ENCODE data around the gene MCM3AP.
A peak's percentile ranks its signal among the peaks of the same experiment; 100 is the strongest.
"Not testable (repeated sequence)": the region's sequence is repeated elsewhere in the genome, so short reads cannot be mapped to it uniquely, and the experiment has no call there.

Gene MCM3AP

GRCh38 chr21:46311568-46311967 is 26.2 kb upstream of the MCM3AP start:
- no peaks in the 10 kb centered on the region for H3K27me3 ChIP-seq (ENCODE audit: control insufficient read depth in 2 of 2, insufficient read depth in 2 of 2, low read length in 2 of 2)
- no peaks in the 10 kb centered on the region for H3K9me3 ChIP-seq (ENCODE audit: control insufficient read depth in 2 of 2, low read length in 2 of 2)
- no peak overlapping the region for H3K9ac ChIP-seq (ENCODE audit: low read depth in 1 of 2, low read length in 2 of 2)
- H3K4me3 ChIP-seq (ENCODE audit: low read length in 2 of 2) = no peak overlapping the region
- no peaks in the 10 kb centered on the region for H3K4me1 ChIP-seq (ENCODE audit: control insufficient read depth in 2 of 2, insufficient read depth in 2 of 2, low read length in 2 of 2)
- no peak overlapping the region for H3K27ac ChIP-seq (ENCODE audit: low read depth in 2 of 2, low read length in 2 of 2)
- H3K36me3 ChIP-seq (ENCODE audit: control insufficient read depth in 2 of 2, insufficient read depth in 2 of 2, low read length in 2 of 2) = peaks cover 0 to 3% of the 10 kb centered on the region in 2 donors

DNA sequence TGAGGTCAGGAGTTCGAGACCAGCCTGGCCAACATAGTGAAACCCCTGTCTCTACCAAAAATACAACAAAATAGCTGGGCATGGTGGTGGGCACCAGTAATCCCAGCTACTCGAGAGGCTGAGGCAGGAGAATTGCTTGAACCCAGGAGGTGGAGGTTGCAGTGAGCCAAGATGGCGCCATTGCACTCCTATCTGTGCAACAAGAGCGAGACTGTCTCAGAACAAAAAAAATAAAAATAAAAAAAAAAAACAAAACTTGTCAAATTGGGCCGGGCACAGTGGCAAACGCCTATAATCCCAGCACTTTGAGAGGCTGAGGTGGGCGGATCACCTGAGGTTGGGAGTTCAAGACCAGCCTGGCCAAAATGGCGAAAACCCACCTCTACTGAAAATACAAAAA is 24.8 kb upstream of the MCM3AP start:
- H3K9ac ChIP-seq (ENCODE audit: low read depth in 1 of 2, low read length in 2 of 2); H3K27me3 ChIP-seq (ENCODE audit: control insufficient read depth in 2 of 2, insufficient read depth in 2 of 2, low read length in 2 of 2); H3K27ac ChIP-seq (ENCODE audit: low read depth in 2 of 2, low read length in 2 of 2); H3K4me1 ChIP-seq (ENCODE audit: control insufficient read depth in 2 of 2, insufficient read depth in 2 of 2, low read length in 2 of 2); H3K4me3 ChIP-seq (ENCODE audit: low read length in 2 of 2); H3K9me3 ChIP-seq (ENCODE audit: control insufficient read depth in 2 of 2, low read length in 2 of 2); H3K36me3 ChIP-seq (ENCODE audit: control insufficient read depth in 2 of 2, insufficient read depth in 2 of 2, low read length in 2 of 2): not testable (repeated sequence)

DNA sequence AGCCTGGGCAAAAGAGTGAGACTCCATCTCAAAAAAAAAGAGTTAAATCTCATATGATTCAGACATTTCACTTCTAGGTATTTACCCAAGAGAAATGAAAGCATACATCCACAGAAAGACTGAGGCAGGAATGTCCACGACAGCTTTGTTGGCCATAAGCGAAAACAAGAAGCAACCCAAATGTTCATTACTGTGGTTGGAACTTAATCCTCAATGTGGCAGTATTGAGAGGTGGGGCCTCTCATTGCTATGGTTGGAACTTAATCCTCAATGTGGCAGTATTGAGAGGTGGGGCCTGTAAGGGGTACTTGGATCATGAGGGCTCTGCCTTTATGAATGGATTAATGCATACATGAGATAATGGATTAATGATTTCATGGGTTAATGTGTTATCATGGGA is 23.0 kb upstream of the MCM3AP start:
- H3K36me3 ChIP-seq (ENCODE audit: control insufficient read depth in 2 of 2, insufficient read depth in 2 of 2, low read length in 2 of 2) = peaks cover 0 to 6% of the 10 kb centered on the region in 2 donors
- no peak overlapping the region for H3K4me3 ChIP-seq (ENCODE audit: low read length in 2 of 2)
- no peak overlapping the region for H3K9ac ChIP-seq (ENCODE audit: low read depth in 1 of 2, low read length in 2 of 2)
- H3K27me3 ChIP-seq (ENCODE audit: control insufficient read depth in 2 of 2, insufficient read depth in 2 of 2, low read length in 2 of 2) = no peaks in the 10 kb centered on the region
- H3K27ac ChIP-seq (ENCODE audit: low read depth in 2 of 2, low read length in 2 of 2) = no peak overlapping the region
- no peaks in the 10 kb centered on the region for H3K4me1 ChIP-seq (ENCODE audit: control insufficient read depth in 2 of 2, insufficient read depth in 2 of 2, low read length in 2 of 2)
- H3K9me3 ChIP-seq (ENCODE audit: control insufficient read depth in 2 of 2, low read length in 2 of 2) = no peaks in the 10 kb centered on the region

DNA sequence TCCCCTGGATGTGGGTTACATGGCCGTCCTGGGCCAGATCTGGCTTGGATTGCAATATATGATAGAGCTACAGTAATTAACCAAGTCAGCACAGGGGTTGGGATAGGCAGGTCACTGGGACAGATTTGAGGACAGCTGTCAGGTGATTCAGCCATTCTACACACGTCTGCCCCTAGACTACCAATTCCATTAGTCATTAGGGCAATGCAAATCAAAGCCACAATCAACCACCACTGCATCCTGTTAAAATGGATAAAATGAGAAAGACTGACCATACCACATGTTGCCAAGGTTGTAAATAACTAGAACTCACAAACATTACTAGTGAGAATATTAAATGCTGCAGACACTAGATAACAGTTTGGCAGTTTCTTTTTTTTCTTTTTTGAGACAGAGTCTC is 22.2 kb upstream of the MCM3AP start:
- Histone ChIP-seq H3K4me1 (ENCODE audit: control insufficient read depth in 2 of 2, insufficient read depth in 2 of 2, low read length in 2 of 2) (no peaks in the 10 kb centered on the region), H3K27ac (ENCODE audit: low read depth in 2 of 2, low read length in 2 of 2) (no peak overlapping the region), H3K36me3 (ENCODE audit: control insufficient read depth in 2 of 2, insufficient read depth in 2 of 2, low read length in 2 of 2) (peaks cover 0 to 6% of the 10 kb centered on the region in 2 donors), H3K9me3 (ENCODE audit: control insufficient read depth in 2 of 2, low read length in 2 of 2) (no peaks in the 10 kb centered on the region), H3K4me3 (ENCODE audit: low read length in 2 of 2) (no peak overlapping the region), H3K9ac (ENCODE audit: low read depth in 1 of 2, low read length in 2 of 2) (no peak overlapping the region), H3K27me3 (ENCODE audit: control insufficient read depth in 2 of 2, insufficient read depth in 2 of 2, low read length in 2 of 2) (no peaks in the 10 kb centered on the region)

- Histone ChIP-seq H3K4me1 (ENCODE audit: control insufficient read depth in 2 of 2, insufficient read depth in 2 of 2, low read length in 2 of 2) (no peaks in the 10 kb centered on the region), H3K36me3 (ENCODE audit: control insufficient read depth in 2 of 2, insufficient read depth in 2 of 2, low read length in 2 of 2) (peaks cover 0 to 6% of the 10 kb centered on the region in 2 donors), H3K27ac (ENCODE audit: low read depth in 2 of 2, low read length in 2 of 2) (no peak overlapping the region), H3K4me3 (ENCODE audit: low read length in 2 of 2) (no peak overlapping the region), H3K9me3 (ENCODE audit: control insufficient read depth in 2 of 2, low read length in 2 of 2) (no peaks in the 10 kb centered on the region), H3K27me3 (ENCODE audit: control insufficient read depth in 2 of 2, insufficient read depth in 2 of 2, low read length in 2 of 2) (no peaks in the 10 kb centered on the region), H3K9ac (ENCODE audit: low read depth in 1 of 2, low read length in 2 of 2) (no peak overlapping the region)
Measured at GRCh38 chr21:46304955-46305354, 19.5 kb upstream of the MCM3AP start.

DNA sequence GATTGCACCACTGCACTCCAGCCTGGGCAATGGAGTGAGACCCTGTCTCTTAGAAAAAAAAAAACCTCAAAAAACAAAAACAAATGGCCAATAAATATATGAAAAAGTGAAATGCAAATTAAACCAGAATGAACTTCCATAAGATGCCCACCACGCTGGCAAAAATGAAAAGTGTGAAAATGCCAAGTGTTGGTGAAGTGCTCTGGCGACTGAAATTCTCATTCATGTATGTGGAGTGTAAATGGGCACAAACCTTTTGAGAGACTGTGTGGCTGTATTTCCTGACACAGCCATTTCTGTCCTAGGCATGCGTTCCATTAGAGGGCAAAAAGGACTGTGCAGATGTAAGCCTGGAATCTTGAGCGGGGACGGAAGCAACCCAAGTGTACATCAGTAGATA is 19.0 kb upstream of the MCM3AP start:
- Histone ChIP-seq H3K9me3 (ENCODE audit: control insufficient read depth in 2 of 2, low read length in 2 of 2) (no peaks in the 10 kb centered on the region), H3K36me3 (ENCODE audit: control insufficient read depth in 2 of 2, insufficient read depth in 2 of 2, low read length in 2 of 2) (peaks cover 0 to 6% of the 10 kb centered on the region in 2 donors), H3K27ac (ENCODE audit: low read depth in 2 of 2, low read length in 2 of 2) (no peak overlapping the region)

DNA sequence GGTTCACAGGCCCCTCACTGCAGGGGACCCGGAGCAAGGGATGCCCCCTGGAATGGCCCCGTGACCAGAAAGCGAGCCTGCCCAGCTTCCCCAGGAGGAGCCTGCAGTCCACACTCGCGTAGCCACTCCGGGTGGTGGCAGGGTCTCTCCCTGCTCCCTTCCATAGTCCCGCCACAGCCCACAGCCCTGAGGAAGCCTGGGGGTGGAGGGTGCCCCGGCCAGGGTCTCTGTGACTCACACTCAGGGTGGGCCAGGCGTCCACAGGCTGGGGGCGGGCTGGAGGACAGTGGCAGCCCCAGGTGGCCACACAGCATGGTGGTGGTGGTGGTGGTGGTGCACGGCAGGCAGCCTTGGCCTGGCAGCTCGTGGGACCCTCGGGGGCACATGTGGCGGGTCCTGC is 16.3 kb upstream of the MCM3AP start:
- H3K4me3 ChIP-seq (ENCODE audit: low read length in 2 of 2) = no peak overlapping the region
- no peaks in the 10 kb centered on the region for H3K9me3 ChIP-seq (ENCODE audit: control insufficient read depth in 2 of 2, low read length in 2 of 2)
- no peak overlapping the region for H3K9ac ChIP-seq (ENCODE audit: low read depth in 1 of 2, low read length in 2 of 2)
- no peaks in the 10 kb centered on the region for H3K27me3 ChIP-seq (ENCODE audit: control insufficient read depth in 2 of 2, insufficient read depth in 2 of 2, low read length in 2 of 2)
- peaks cover 0 to 4% of the 10 kb centered on the region in 2 donors for H3K36me3 ChIP-seq (ENCODE audit: control insufficient read depth in 2 of 2, insufficient read depth in 2 of 2, low read length in 2 of 2)
- peaks cover 4 to 6% of the 10 kb centered on the region in 2 donors for H3K4me1 ChIP-seq (ENCODE audit: control insufficient read depth in 2 of 2, insufficient read depth in 2 of 2, low read length in 2 of 2)
- no peak overlapping the region for H3K27ac ChIP-seq (ENCODE audit: low read depth in 2 of 2, low read length in 2 of 2)

More for the DNA sequence above, 19.0 kb upstream of the MCM3AP start:
- H3K4me3 ChIP-seq (ENCODE audit: low read length in 2 of 2) = no peak overlapping the region
- H3K4me1 ChIP-seq (ENCODE audit: control insufficient read depth in 2 of 2, insufficient read depth in 2 of 2, low read length in 2 of 2) = no peaks in the 10 kb centered on the region
- no peak overlapping the region for H3K9ac ChIP-seq (ENCODE audit: low read depth in 1 of 2, low read length in 2 of 2)
- no peaks in the 10 kb centered on the region for H3K27me3 ChIP-seq (ENCODE audit: control insufficient read depth in 2 of 2, insufficient read depth in 2 of 2, low read length in 2 of 2)

DNA sequence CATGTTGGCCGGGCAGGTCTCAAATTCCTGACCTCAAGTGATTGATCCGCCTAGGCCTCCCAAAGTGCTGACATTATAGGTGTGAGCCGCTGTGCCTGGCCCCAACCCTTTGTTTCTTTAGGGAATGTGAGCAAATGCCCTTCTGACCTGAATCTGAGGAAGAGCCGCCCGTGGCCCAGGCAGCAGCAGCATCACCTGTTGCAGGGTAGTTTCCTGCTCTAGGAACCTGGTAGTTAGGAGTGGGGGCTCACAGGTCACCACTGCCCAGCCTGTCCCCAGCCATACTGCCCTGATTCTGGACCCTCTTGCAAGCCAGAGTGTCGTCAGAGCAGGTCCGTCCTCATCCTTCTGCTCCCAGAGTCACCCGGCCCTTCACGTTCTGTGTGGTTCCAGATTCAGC is 13.8 kb upstream of the MCM3AP start:
- H3K4me3 ChIP-seq (ENCODE audit: low read length in 2 of 2) = no peak overlapping the region
- H3K27me3 ChIP-seq (ENCODE audit: control insufficient read depth in 2 of 2, insufficient read depth in 2 of 2, low read length in 2 of 2) = no peaks in the 10 kb centered on the region
- no peak overlapping the region for H3K9ac ChIP-seq (ENCODE audit: low read depth in 1 of 2, low read length in 2 of 2)
- no peak overlapping the region for H3K27ac ChIP-seq (ENCODE audit: low read depth in 2 of 2, low read length in 2 of 2)
- H3K36me3 ChIP-seq (ENCODE audit: control insufficient read depth in 2 of 2, insufficient read depth in 2 of 2, low read length in 2 of 2) = no peaks in the 10 kb centered on the region
- H3K9me3 ChIP-seq (ENCODE audit: control insufficient read depth in 2 of 2, low read length in 2 of 2) = no peaks in the 10 kb centered on the region
- peaks cover 4 to 6% of the 10 kb centered on the region in 2 donors for H3K4me1 ChIP-seq (ENCODE audit: control insufficient read depth in 2 of 2, insufficient read depth in 2 of 2, low read length in 2 of 2)

GRCh38 chr21:46297338-46298271 is 12.2 kb upstream of the MCM3AP start:
- Histone ChIP-seq H3K9me3 (ENCODE audit: control insufficient read depth in 2 of 2, low read length in 2 of 2) (no peaks in the 10 kb centered on the region), H3K27ac (ENCODE audit: low read depth in 2 of 2, low read length in 2 of 2) (peak overlapping the region in 1 of 2 donors; percentile 9), H3K36me3 (ENCODE audit: control insufficient read depth in 2 of 2, insufficient read depth in 2 of 2, low read length in 2 of 2) (no peaks in the 10 kb centered on the region), H3K4me1 (ENCODE audit: control insufficient read depth in 2 of 2, insufficient read depth in 2 of 2, low read length in 2 of 2) (peaks cover 4 to 6% of the 10 kb centered on the region in 2 donors), H3K9ac (ENCODE audit: low read depth in 1 of 2, low read length in 2 of 2) (peak overlapping the region; percentile 24 to 57), H3K4me3 (ENCODE audit: low read length in 2 of 2) (peak overlapping the region; percentile 45 to 60), H3K27me3 (ENCODE audit: control insufficient read depth in 2 of 2, insufficient read depth in 2 of 2, low read length in 2 of 2) (no peaks in the 10 kb centered on the region)

- peaks cover 9 to 12% of the 10 kb centered on the region in 2 donors for H3K36me3 ChIP-seq (ENCODE audit: control insufficient read depth in 2 of 2, insufficient read depth in 2 of 2, low read length in 2 of 2)
- no peak overlapping the region for H3K9ac ChIP-seq (ENCODE audit: low read depth in 1 of 2, low read length in 2 of 2)
- H3K27me3 ChIP-seq (ENCODE audit: control insufficient read depth in 2 of 2, insufficient read depth in 2 of 2, low read length in 2 of 2) = no peaks in the 10 kb centered on the region
- no peak overlapping the region for H3K4me3 ChIP-seq (ENCODE audit: low read length in 2 of 2)
- peaks cover 4 to 6% of the 10 kb centered on the region in 2 donors for H3K4me1 ChIP-seq (ENCODE audit: control insufficient read depth in 2 of 2, insufficient read depth in 2 of 2, low read length in 2 of 2)
- no peaks in the 10 kb centered on the region for H3K9me3 ChIP-seq (ENCODE audit: control insufficient read depth in 2 of 2, low read length in 2 of 2)
- peak overlapping the region in 1 of 2 donors; percentile 58 for H3K27ac ChIP-seq (ENCODE audit: low read depth in 2 of 2, low read length in 2 of 2)
Measured at GRCh38 chr21:46295996-46296752, 10.8 kb upstream of the MCM3AP start.
